GM21447 (cell line): ENCODE data around the gene KHDC1.
"Not testable (repeated sequence)": the region's sequence is repeated elsewhere in the genome, so short reads cannot be mapped to it uniquely, and the experiment has no call there.

Experiments
- ATAC-seq: cut with Tn5 transposase; IDR thresholded peaks from one replicate; pipeline ENCODE4 v1.9.1; 2021; ENCODE audit not compliant: unreplicated experiment

KHDC1 gene

DNA sequence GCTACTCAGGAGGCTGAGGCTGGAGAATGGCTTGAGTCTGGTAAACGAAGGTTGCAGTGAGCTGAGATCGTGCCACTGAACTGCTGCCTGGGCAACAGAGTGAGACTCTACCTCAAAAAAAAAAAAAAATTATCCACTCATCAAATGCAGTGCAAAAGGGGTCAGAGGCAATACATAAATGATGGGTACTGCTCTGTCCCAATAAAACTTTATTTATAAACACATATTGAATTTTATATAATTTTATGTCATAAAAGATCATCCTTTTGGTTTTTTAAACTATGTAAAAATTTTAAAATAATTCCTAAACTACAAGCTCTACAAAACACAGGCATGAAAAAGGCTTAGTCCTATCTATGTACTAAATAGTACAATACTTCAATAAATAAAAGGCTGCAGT lies 10.3 kb downstream of the KHDC1 start:
- ATAC-seq = no peak

DNA sequence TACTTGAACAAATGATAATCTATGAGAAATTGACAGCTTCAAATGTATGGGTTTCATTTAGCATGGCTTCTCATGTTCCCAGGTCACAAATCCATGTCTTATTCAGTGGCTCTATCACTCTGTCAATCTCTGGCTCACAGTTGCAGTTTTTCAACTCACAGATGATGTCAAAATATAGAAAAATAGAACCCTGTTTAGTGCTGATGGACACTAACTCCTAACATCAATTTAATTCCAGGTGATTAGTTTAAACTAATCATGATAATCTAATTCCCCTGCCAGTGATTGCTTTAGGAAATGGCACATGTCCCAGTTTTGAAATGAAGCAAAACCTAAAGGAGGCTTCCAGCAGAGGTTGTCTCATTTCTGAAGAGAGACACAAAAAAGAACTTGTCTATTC lies 13.0 kb downstream of the KHDC1 start:
- ATAC-seq = no peak

DNA sequence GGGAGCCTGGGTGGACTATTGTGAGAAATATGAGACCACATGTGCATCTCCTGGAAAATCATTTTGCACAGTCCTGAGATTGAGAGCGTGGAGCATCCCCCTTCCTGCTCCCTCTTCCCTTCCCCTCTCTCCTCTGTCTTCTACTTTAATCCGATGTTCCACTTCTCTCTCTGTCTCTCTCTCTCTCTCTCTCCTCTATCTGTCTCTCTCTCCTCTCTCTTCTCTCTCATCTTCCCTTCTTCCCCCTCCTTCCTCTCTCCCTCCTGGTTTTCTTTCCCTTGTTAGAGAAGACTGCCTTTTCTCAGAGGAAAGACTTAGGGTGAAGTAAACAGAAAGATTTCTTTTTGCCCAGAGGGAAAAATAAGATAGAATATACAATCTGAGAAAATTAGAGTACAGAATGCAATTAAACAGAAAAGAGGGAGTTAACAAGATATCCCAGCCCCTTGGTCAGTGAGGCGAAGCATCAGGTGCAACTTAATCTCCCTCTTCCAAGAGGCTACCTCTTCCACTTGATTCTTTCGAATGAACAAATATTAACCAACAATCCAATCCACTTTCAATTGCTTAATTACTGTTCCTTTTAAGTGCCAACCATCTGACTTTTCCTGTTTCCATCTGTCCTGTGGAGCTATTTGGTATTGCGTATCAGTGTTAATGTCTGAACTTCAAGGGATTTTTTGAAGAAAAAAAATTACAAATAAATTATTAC lies 14.6 kb downstream of the KHDC1 start:
- no peak for ATAC-seq

DNA sequence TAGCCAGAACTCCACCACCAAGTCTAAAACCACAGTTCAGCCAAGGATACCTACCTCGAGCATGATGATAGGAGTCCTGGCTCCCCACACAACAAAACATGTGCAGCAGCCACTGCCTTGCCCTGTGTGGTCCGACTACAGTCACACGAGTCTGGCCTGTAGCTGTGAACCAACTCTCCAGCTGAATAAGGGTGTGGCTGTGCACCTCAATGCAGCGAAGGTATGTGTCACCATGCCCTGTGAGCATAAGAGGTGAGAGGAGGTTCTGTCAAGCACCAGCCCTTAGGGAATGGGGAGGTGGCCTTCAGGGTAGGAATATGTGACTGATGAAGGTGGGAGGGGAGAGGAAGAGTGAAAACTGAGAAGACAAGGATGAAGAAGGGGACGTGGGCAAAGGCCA lies 21.0 kb downstream of the KHDC1 start:
- ATAC-seq = no peak

DNA sequence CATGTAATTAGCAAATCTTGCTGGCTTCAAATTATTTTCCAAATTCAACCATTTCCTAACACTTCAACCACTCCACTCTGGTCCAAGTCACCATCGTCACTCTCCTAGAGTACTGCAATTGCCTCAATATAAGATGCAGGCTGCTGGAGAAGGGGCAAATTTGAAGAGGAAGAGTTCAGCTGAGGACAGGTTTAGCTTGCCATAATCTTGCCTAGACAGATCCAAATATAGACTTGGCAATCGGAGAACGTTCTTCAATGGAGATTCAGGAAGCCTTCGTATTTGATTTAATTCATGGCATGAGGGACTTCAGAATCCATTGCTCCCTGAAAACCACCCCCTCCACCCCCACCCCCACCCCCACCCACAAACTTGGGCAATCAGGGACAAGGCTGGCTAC lies 22.3 kb downstream of the KHDC1 start:
- ATAC-seq = no peak

DNA sequence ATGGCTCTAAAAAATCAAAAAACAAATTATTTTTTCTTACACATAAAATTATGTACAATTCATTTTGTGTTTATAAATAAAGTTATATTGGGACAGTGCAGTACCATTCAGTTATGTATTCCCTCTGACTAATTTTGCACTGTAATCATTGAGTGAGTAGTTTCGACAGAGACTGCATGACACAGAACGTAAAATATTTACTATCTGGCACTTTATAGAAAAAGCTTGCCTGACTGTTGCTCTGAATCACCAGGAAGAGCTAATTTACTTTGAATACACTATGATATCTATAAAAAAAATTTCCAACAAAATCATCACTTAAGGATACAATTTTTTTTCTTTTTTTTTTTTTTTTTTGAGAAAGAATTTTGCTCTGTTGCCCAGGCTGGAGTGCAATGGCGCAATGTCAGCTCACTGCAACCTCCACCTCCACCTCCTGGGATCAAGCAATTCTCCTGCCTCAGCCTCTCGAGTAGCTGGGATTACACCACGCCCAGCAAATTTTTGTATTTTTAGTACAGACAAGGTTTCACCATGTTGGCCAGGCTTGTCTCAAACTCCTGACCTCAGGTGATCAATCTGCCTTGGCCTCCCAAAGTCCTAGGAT lies 26.7 kb downstream of the KHDC1 start:
- no peak for ATAC-seq

DNA sequence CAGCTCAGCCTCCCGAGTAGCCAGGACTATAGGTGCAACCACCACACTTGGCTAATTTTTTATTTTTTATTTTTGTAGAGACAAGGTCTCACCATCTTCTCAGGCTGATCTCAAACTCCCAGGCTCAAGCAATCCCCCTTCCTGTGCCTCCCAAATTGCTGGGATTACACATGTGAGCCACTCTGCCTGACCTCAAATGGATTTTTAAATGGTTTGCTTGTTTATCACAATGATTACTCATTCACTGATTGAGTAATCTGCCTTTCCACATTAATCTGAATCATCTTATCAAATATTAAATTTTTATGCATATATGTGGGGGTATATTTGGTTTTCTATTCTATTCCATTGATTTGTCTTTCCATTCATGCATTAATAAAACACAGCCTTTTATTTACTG lies 28.3 kb downstream of the KHDC1 start:
- no peak for ATAC-seq

DNA sequence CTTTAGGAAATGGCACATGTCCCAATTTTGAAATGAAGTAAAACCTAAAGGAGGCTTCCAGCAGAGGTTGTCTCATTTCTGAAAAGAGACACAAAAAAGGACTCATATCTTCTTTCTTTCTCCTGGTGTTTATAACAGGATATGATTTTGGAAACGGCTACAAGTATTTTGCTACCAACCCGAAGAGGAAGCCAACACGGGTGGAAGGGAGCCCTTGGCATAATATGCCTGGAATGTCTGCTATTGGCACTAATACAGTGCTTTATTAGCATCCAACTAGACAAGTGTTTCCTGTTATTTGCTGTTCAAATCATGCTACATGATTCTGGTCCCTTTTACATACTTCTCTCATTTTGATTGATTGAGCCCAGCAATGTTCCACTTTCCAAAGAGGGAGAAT lies 29.0 kb downstream of the KHDC1 start:
- ATAC-seq = not testable (repeated sequence)

DNA sequence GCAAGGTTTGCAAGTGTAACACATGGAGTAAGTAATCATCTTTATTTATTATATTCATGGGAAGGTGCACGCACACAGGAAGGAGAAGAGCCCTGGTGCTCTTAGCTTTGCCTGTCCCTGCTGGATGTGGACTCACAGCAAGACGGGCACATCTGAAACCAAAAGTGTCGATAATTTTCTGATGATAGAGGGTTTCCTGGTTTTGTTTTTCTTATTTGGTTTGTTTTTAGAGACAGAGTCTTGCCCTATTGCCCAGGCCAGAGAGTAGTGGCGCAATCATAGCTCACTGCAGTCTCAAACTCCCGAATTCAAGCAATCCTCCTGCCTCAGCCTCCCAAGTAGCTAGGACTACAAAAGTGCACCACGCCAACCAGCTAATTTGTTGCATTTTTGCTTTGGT lies 29.9 kb downstream of the KHDC1 start:
- no peak for ATAC-seq

DNA sequence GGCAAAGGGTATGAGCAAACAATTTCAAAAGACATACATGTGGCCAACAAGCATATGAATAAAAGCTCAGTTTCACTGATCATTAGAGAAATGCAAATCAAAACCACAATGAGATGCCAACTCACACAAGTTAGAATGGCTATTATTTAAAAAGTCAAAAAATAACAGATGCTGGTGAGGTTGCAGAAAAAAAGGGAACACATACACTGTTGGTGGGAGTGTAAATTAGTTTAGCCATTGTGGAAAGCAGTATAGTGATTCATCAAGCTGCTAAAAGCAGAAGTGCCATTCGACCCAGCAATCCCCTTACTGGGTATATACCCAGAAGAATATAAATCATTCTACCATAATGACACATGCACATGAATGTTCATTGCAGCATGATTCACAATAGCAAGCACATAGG lies 31.0 kb downstream of the KHDC1 start:
- ATAC-seq = no peak

DNA sequence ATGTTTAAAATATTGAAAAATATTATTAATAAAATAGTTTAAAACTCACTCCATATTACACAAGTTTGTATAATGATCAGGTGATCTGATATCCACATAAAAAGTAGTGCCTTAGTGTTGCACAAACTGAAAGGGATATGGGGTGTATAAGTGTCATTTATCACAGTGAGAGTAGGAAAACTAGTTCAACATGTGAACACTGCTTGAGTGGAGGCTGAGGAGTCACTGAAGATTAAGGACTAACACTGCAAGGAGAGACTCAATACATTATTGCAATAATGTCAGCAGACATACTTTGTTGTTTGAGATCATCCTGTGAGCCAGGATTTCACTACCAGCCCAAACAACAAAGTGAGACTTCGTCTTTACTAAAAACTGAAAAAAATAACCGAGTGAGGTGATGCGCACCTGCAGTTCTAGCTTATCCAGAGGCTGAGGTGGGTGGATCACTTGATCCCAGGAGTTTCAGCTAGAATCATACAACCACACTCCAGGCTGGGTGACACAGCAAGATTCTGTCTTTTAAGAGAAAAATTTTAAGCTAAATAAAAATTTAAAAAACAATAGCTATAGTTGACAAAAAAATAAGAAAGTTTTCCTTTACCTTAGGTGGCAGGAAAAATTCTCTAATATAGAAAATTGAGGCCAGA lies 35.3 kb downstream of the KHDC1 start:
- ATAC-seq = no peak

DNA sequence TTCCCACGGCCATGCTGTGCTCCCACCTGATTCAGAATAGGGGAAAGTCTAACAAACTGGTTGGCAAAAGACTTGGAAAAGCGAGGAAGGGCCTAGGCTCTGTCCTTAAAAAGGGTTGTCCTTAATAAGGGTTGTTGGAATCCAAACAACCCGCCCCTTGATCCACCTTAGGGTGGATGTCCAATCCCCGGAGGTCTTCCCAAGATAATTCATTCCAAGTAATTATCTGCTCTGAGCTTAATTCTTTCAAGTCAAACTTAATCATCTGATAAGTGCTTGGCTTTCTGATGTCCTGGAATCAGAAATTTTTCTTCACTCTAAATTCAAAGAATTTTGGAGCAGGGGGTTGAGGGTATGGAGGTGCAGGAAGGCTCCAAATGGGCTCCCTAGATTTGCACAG lies 37.6 kb downstream of the KHDC1 start, which contains the start of gene KHDC1L:
TSS of gene KHDC1L (minus strand) at position 101 of the 400 bp plus-strand sequence. CDS start at position 13, 88 bp downstream.
- no peak for ATAC-seq

DNA sequence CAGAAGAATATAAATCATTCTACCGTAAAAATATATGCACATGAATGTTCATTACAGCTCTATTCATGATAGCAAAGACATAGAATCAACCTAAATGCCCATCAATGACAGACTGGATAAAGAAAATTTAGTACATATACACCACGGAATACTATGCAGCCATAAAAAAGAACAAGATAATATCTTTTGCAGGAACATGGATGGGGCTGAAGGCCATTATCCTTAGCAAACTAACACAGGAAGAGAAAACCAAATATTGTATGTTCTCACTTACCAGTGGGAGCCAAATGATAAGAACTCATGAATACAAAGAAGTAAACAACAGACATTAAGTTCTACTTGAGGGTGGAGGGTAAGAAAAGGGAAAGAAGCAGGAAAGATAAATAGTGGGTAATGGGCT lies 46.1 kb downstream of the KHDC1 start:
- ATAC-seq = no peak

DNA sequence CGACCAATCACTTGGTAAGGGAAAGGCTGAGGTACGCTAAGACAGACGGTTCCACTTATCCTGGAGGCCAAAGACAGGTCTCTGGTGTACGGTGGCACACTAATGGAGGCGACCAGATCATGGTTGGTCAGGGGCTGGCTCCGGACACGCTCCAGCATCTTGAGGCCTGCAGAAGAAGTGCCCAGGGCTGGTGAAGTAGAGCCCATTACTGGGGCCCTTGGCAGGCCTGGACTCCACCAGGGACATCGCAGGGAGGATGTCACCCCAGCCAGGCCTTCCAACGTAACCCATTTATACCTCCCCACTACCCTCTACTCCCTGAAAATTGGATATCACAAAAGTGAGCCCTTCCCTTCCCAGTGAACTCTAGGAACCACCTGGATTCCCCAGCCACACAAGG lies 53.9 kb downstream of the KHDC1 start:
- ATAC-seq = no peak

DNA sequence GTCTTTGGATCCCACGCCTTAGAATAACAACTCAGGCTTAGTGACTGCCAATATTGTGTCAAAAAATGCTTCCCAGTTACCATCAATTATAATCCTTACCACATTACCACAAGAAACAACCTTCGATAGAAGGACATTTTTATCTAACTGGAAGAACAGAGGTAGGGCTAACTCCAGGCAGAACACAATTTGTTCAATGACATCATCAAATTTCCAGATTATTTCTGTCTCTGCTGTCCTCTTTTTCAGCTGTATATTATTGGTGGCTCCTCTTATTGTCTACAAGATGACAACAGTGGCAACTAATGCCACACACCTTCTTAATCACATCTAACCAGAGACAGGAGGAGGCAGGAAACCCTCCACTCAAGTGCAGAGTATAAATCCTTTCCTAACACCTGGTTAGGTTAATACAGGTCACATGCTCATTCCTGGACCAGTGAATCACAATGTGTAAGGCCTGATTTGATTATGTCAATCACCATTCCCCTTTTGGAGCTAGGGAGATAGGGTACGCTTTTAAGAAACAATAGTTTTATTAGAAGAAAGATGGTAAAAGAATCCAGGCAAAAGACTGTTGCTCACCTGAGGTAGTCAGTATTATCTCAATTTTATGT lies 55.7 kb downstream of the KHDC1 start:
- ATAC-seq = no peak

DNA sequence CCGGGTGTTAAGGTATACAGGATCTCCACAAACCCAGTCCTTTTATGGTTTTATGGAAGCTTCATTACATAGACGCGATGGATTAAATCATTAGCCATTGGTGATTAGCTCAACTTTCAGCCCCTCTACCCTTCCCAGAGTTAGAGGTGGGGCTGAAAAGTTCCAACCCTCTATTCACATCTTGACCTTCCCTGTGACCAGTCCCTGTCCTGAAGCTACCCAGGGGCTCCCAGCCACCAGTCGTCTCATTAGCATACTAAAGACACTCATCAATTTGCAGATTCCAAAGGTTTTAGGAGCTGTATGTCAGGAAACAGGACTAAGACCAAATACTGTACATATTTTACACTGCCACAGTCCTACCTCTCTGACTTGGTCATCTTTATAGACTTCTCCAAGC lies 58.7 kb downstream of the KHDC1 start:
- no peak for ATAC-seq

DNA sequence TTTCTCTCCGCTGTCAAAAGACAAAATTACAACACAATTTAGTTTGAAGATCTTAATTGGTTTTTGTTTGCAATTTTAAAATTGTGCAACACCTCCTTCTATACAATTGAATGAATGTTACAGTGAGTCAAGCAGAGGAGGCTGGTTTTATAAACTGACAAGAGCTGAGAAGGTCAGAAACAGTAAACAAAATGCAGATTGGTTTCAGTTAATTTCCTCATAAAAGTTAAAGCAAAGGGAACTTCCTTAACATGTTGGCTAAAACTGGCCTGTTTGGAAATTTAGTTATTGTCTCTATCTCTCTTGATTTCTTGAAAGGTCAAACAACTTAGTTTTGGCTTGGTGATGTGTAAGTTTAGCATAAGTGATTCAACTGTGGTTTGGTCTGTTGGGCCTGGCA lies 59.9 kb downstream of the KHDC1 start:
- no peak for ATAC-seq

DNA sequence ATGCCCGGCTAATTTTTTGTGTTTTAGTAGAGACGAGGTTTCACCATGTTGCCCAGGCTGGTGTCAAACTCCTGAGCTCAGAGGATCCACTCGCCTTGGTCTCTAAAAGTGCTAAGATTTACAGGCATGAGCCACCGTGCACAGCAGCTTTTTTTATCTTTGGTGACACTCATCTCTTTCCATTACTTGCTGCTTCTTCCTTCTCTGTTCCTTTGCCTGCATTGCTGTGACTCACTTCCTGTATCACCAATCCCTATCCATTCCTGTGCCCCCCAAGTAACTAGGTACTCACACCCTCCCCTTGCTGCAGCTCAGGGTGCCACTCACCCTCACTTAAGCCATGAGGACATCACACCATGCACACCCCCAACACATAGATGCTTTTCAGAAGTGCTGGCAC lies 62.3 kb downstream of the KHDC1 start:
- ATAC-seq = no peak

DNA sequence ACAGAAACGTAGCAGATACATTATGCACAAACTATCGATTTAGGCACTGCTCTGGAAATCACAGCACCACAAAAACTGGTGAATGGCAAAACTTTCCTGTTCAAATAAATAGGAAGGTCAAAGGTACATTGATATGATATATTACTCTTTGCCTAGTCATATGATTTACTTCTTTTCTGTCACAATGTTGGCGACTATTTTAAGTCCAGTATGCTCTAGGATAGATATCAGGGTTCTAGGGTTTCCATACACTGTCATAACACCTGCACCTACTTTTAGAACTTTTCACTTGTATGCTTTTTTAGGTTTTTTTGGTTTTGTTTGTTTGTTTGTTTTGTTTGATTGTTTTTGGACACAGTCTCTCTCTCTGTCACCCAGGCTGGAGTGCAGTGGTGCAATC lies 62.7 kb downstream of the KHDC1 start:
- ATAC-seq = no peak

DNA sequence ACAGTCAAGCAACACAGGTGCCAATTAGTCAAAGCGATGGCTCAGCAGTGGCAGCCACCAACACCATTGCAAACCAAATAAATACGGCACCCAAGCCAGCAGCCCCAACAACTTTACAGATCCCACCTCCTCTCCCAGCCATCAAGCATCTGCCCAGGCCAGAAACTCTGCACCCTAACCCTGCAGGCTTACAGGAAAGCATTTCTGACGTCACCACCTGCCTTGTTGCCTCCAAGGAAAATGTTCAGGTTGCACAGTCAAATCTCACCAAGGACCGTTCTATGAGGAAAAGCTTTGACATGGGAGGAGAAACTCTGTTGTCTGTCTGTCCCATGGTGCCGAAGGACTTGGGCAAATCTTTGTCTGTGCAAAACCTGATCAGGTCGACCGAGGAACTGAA lies 68.3 kb downstream of the KHDC1 start:
- ATAC-seq = no peak

DNA sequence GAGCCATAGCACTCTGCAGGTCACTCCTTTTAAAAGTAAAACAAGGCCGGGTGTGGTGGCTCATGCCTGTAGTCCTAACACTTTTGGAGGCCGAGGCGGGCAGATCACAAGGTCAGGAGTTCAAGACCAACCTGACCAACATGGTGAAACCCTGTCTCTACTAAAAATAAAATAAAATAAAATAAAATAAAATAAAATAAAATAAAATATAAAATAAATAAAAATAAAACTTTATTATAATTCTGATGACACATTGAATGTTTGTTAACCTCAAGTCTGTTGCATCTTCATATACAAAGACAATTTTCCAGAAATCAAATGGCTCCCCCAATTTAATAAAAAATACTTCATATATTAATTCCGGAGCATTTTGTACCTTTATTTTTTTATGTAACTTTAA lies 69.7 kb downstream of the KHDC1 start:
- not testable (repeated sequence) for ATAC-seq
